HCT116 (cell line): ENCODE data around the gene BARD1. TPM values are rescaled to one million over a fixed set of nuclear protein-coding genes. Genes with fewer than 3 reads are reported as not detected.

Source experiments
- ATAC-seq: fragments of 200-7000 bp; cut with Tn5 transposase; 2 replicates; pipeline ENCODE4 v1.9.1; 2020; ENCODE audit warnings: mild to moderate bottlenecking, moderate library complexity
- BruUV-seq: library from RNA; stranded (reverse); fragments of 400-500 nt; replicated peaks from 2 replicates; lab custom pipeline; 2021; lab: Mats Ljungman, UMichigan
- CTCF ChIA-PET: fragments of 300-600 bp; sonication (Branson Sonifier 250); formaldehyde crosslinking; loops from one replicate; lab custom pipeline; 2021; ENCODE audit warnings: antibody characterized with exemption; lab: Charles Lee
- POLR2A ChIA-PET: fragments of 300-600, 350-600 bp; sonication (Branson Sonifier 250); formaldehyde crosslinking; loops from one replicate; lab custom pipeline; 2021; ENCODE audit warnings: antibody characterized with exemption; lab: Charles Lee
- RAD21 ChIA-PET, 2 experiments: fragments of 300-600 bp; sonication (Branson Sonifier 250); formaldehyde crosslinking; loops; one replicate each; lab custom pipeline; 2023; ENCODE audit warnings: low total read pairs in 2 of 2; ENCODE audit not compliant: uncharacterized antibody in 2 of 2, unreplicated experiment in 2 of 2, low non-redundant PET in 1 of 2; lab: Charles Lee
- DNase-seq: peaks from one replicate; pipeline ENCODE4 v3.0.0-alpha.2; 2010; ENCODE audit warnings: low read depth, low spot score
- H2AFZ ChIP-seq: fragments of 200-600 bp; shearing (Covaris generic), sonication (generic); 2 replicates; pipeline ENCODE4 v1.6.1; 2017; ENCODE audit warnings: low read depth, mixed run types, mixed read lengths, antibody characterized with exemption, low read length; ENCODE audit not compliant: poor library complexity, severe bottlenecking
- H3K27ac ChIP-seq: 2 replicates; pipeline ENCODE4 v1.5.1; 2012; ENCODE audit warnings: low read depth, low read length
- H3K27me3 ChIP-seq: fragments of 200-600 bp; sonication (generic); 2 replicates; pipeline ENCODE4 v1.6.1; 2016; ENCODE audit warnings: mixed run types, low read length, mixed read lengths; ENCODE audit not compliant: insufficient read depth
- H3K36me3 ChIP-seq, 2 experiments: fragments of 200-500 bp in 1 of 2; fragments of 200-600 bp in 1 of 2; sonication (Bioruptor generic) in 1 of 2; sonication (generic) in 1 of 2; 2 replicates each; pipeline versions ENCODE4 v1.5.1 to v1.6.1; 2014 to 2016; ENCODE audit warnings: low read length in 2 of 2, inconsistent platforms in 1 of 2, mixed read lengths in 1 of 2, mixed run types in 1 of 2; ENCODE audit not compliant: insufficient read depth in 2 of 2, control insufficient read depth in 1 of 2
- H3K4me1 ChIP-seq, 2 experiments: fragments of 200-600 bp in 1 of 2; sonication (generic) in 1 of 2; 2 replicates each; pipeline versions ENCODE4 v1.5.1 to v1.6.1; 2012 to 2017; ENCODE audit warnings: low read length in 2 of 2, inconsistent platforms in 1 of 2, mild to moderate bottlenecking in 1 of 2, mixed read lengths in 1 of 2, mixed run types in 1 of 2, moderate library complexity in 1 of 2; ENCODE audit not compliant: insufficient read depth in 2 of 2, control insufficient read depth in 1 of 2
- H3K4me2 ChIP-seq: fragments of 200-600 bp; sonication (generic); 2 replicates; pipeline ENCODE4 v1.6.1; 2017; ENCODE audit warnings: mixed run types, low read length, mixed read lengths
- H3K4me3 ChIP-seq, 2 experiments: fragments of 200-600 bp in 1 of 2; sonication (generic) in 1 of 2; replicated peaks in 1 of 2; 2 replicates each; pipeline ENCODE4 v1.5.1; 2011 to 2016; ENCODE audit warnings: low read length in 2 of 2, control low read depth in 1 of 2, low read depth in 1 of 2, mild to moderate bottlenecking in 1 of 2, mixed read lengths in 1 of 2, mixed run types in 1 of 2
- H3K79me2 ChIP-seq: fragments of 200-600 bp; sonication (generic); 2 replicates; pipeline ENCODE4 v1.6.1; 2017; ENCODE audit warnings: mild to moderate bottlenecking, mixed run types, low read length, moderate library complexity, mixed read lengths; ENCODE audit not compliant: insufficient read depth
- H3K9ac ChIP-seq: fragments of 200-600 bp; sonication (generic); 2 replicates; pipeline ENCODE4 v1.6.1; 2016; ENCODE audit warnings: low read length, mixed read lengths
- H3K9me2 ChIP-seq: fragments of 200-600 bp; sonication (generic), shearing (Covaris generic); 2 replicates; pipeline ENCODE4 v1.6.1; 2017; ENCODE audit warnings: mixed run types, mild to moderate bottlenecking, moderate library complexity; ENCODE audit not compliant: insufficient read depth
- H3K9me3 ChIP-seq, 2 experiments: fragments of 200-500 bp in 1 of 2; fragments of 200-600 bp in 1 of 2; sonication (Bioruptor generic) in 1 of 2; sonication (generic) in 1 of 2; 2 replicates each; pipeline ENCODE4 v1.6.1; 2014 to 2017; ENCODE audit warnings: low read length in 2 of 2, mixed read lengths in 2 of 2, inconsistent platforms in 1 of 2, low read depth in 1 of 2, mild to moderate bottlenecking in 1 of 2, mixed run types in 1 of 2, moderate library complexity in 1 of 2; ENCODE audit not compliant: control insufficient read depth in 1 of 2, insufficient read depth in 1 of 2
- H4K20me1 ChIP-seq: fragments of 200-600 bp; sonication (generic), shearing (Covaris generic); 2 replicates; pipeline ENCODE4 v1.6.1; 2017; ENCODE audit warnings: mixed run types, mild to moderate bottlenecking, moderate library complexity; ENCODE audit not compliant: insufficient read depth
- CTCF ChIP-seq, 3 experiments: fragments of 200-600 bp in 1 of 3; sonication (generic) in 1 of 3; IDR thresholded peaks in 2 of 3; conservative IDR thresholded peaks in 1 of 3; 2 replicates each; pipeline ENCODE4 v1.5.1; 2012 to 2017; ENCODE audit warnings: low read depth in 2 of 3, low read length in 2 of 3, antibody characterized with exemption in 1 of 3, borderline replicate concordance in 1 of 3, control low read depth in 1 of 3, mild to moderate bottlenecking in 1 of 3, mixed read lengths in 1 of 3, mixed run types in 1 of 3, moderate library complexity in 1 of 3; ENCODE audit not compliant: insufficient read depth in 1 of 3
- MAX ChIP-seq: IDR thresholded peaks from 2 replicates; pipeline ENCODE4 v1.6.1; 2012
- RAD21 ChIP-seq: IDR thresholded peaks from 2 replicates; pipeline ENCODE4 v1.6.1; 2012; ENCODE audit warnings: low read depth, mild to moderate bottlenecking
- SIN3A ChIP-seq: IDR thresholded peaks from 2 replicates; pipeline ENCODE4 v1.6.1; 2012; ENCODE audit warnings: low read depth
- intact Hi-C: fragments of 100-400 bp; cut with micrococcal nuclease; formaldehyde crosslinking; loops from 2 replicates; pipeline ENCODE4 v1.10.0; 2022
- total RNA-seq: library from RNA; stranded (reverse); gene quantifications from one replicate; pipeline ENCODE4 v1.2.1, GENCODE V29; 2021; ENCODE audit not compliant: unreplicated experiment

Gene BARD1
- total RNA-seq, 1 experiment from 2014 or later = 19.3 TPM

- Histone ChIP-seq H3K4me2 (no peak overlapping the region), H3K4me3 (no peak overlapping the region), H3K9ac (no peak overlapping the region), H4K20me1 (no peaks in the 10 kb centered on the region), H2AFZ (no peak overlapping the region), H3K4me1 (no peaks in the 10 kb centered on the region), H3K9me3 (no peaks in the 10 kb centered on the region), H3K27ac (no peak overlapping the region), H3K27me3 (no peaks in the 10 kb centered on the region), H3K79me2 (no peaks in the 10 kb centered on the region), H3K9me2 (no peaks in the 10 kb centered on the region), H3K36me3 (no peaks in the 10 kb centered on the region)
- no peak for TF ChIP-seq MAX
- no peak for TF ChIP-seq RAD21
- DNase-seq = no peak
- BruUV-seq = no TSS peak
- ChIA-PET RAD21 (no interaction called here), CTCF (no interaction called here), POLR2A (no interaction called here)
- intact Hi-C loops = no loop called here
- no peak for ATAC-seq
Observed at GRCh38 chr2:214836568-214836967, 27.1 kb upstream of the BARD1 start.

GRCh38 chr2:214830794-214831346, 21.4 kb upstream of the BARD1 start:
- no TSS peak for BruUV-seq
- Histone ChIP-seq H3K4me2 (no peak overlapping the region), H3K27me3 (no peaks in the 10 kb centered on the region), H3K9ac (no peak overlapping the region), H3K27ac (no peak overlapping the region), H3K4me3 (no peak overlapping the region), H3K4me1 (no peaks in the 10 kb centered on the region), H3K9me3 (no peaks in the 10 kb centered on the region), H4K20me1 (no peaks in the 10 kb centered on the region), H2AFZ (no peak overlapping the region), H3K9me2 (no peaks in the 10 kb centered on the region), H3K36me3 (no peaks in the 10 kb centered on the region), H3K79me2 (no peaks in the 10 kb centered on the region)
- no peak for TF ChIP-seq SIN3A
- TF ChIP-seq CTCF (IDR thresholded peaks at IDR 0.05 in 2 of 3, conservative IDR thresholded peaks at IDR 0.05 in 1 of 3; ENCODE audit: borderline replicate concordance in 1 of 3, insufficient read depth in 1 of 3, low read depth in 2 of 3, low read length in 2 of 3) = peak; percentile 31 to 60 (median 43); a peak in 3 of 6 replicates
- TF ChIP-seq RAD21 = peak; percentile 55
- POLR2A ChIA-PET = interaction anchor here (0.5 kb wide), 1 partner anchor 329 kb away, joined by 3 read pairs; no protein-coding TSS in a partner anchor
- CTCF ChIA-PET = interaction anchor here (1.1 to 1.3 kb wide), 2 partner anchors 10 to 12 kb away, joined by 3 to 7 read pairs; no protein-coding TSS in a partner anchor
- RAD21 ChIA-PET = no interaction called here
- DNase-seq (no peak), ATAC-seq (peak; percentile 81)
- intact Hi-C loops = no loop called here
